CD1c-positive myeloid dendritic cell (primary cell): Measurements from ENCODE around the gene CCDC195.

Source experiments
- DNase-seq: peaks from one replicate; pipeline ENCODE4 v3.0.0-alpha.2; 2016; ENCODE audit errors: extremely low spot score

CCDC195 gene

GRCh38 chr2:224716201-224716600 lies at the start of gene CCDC195:
CCDC195 (minus strand) TSS chr2:224716365; CDS start chr2:224716365, 0 bp downstream.
- DNase-seq: no peak

- DNase-seq: no peak
Observed at GRCh38 chr2:224764565-224765236, 48.5 kb upstream of the CCDC195 start.

- DNase-seq: no peak
Observed at GRCh38 chr2:224757934-224758548, 41.9 kb upstream of the CCDC195 start.

GRCh38 chr2:224753743-224754540 lies 37.8 kb upstream of the CCDC195 start:
- DNase-seq: no peak

- DNase-seq: peak; percentile 29
Observed at GRCh38 chr2:224751996-224752698, 36.0 kb upstream of the CCDC195 start.

GRCh38 chr2:224749136-224749535 lies 33.0 kb upstream of the CCDC195 start:
- no peak for DNase-seq

- no peak for DNase-seq
Observed at GRCh38 chr2:224747765-224748164, 31.6 kb upstream of the CCDC195 start.

GRCh38 chr2:224736227-224736626 lies 20.1 kb upstream of the CCDC195 start:
- no peak for DNase-seq

GRCh38 chr2:224734949-224735348 lies 18.8 kb upstream of the CCDC195 start:
- DNase-seq: no peak

- DNase-seq: no peak
Observed at GRCh38 chr2:224731665-224732064, 15.5 kb upstream of the CCDC195 start.

- DNase-seq: no peak
Observed at GRCh38 chr2:224729435-224729834, 13.3 kb upstream of the CCDC195 start.

- DNase-seq: no peak
Observed at GRCh38 chr2:224724331-224724730, 8.2 kb upstream of the CCDC195 start.

GRCh38 chr2:224723586-224724217 lies 7.5 kb upstream of the CCDC195 start:
- DNase-seq: peak; percentile 5

- DNase-seq: no peak
Observed at GRCh38 chr2:224722770-224723169, 6.6 kb upstream of the CCDC195 start.

GRCh38 chr2:224722250-224722649 lies 6.1 kb upstream of the CCDC195 start:
- no peak for DNase-seq

- no peak for DNase-seq
Observed at GRCh38 chr2:224716921-224717320, 756 bp upstream of the CCDC195 start.

- no peak for DNase-seq
Observed at GRCh38 chr2:224711859-224712665, 4.1 kb downstream of the CCDC195 start.

- DNase-seq: no peak
Observed at GRCh38 chr2:224711381-224711780, 4.8 kb downstream of the CCDC195 start.

- no peak for DNase-seq
Observed at GRCh38 chr2:224709301-224709700, 6.9 kb downstream of the CCDC195 start.

- no peak for DNase-seq
Observed at GRCh38 chr2:224694502-224694901, 21.7 kb downstream of the CCDC195 start.

GRCh38 chr2:224691563-224691962 lies 24.6 kb downstream of the CCDC195 start:
- DNase-seq: no peak
